ENCODE data around the gene ERFE. TPM values are rescaled to one million over a fixed set of nuclear protein-coding genes. Genes with fewer than 3 reads are reported as not detected.

ERFE gene
- total RNA-seq, 1 donor from 2014 or later, result not detected

GRCh38 chr2:238125127-238125885, 33.5 kb upstream of the ERFE start:
- H3K36me3 ChIP-seq, result no peaks in the 10 kb centered on the region
- TF ChIP-seq, protein P1, sequence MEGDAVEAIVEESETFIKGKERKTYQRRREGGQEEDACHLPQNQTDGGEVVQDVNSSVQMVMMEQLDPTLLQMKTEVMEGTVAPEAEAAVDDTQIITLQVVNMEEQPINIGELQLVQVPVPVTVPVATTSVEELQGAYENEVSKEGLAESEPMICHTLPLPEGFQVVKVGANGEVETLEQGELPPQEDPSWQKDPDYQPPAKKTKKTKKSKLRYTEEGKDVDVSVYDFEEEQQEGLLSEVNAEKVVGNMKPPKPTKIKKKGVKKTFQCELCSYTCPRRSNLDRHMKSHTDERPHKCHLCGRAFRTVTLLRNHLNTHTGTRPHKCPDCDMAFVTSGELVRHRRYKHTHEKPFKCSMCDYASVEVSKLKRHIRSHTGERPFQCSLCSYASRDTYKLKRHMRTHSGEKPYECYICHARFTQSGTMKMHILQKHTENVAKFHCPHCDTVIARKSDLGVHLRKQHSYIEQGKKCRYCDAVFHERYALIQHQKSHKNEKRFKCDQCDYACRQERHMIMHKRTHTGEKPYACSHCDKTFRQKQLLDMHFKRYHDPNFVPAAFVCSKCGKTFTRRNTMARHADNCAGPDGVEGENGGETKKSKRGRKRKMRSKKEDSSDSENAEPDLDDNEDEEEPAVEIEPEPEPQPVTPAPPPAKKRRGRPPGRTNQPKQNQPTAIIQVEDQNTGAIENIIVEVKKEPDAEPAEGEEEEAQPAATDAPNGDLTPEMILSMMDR (IDR thresholded peaks at IDR 0.05), result no peak
- H3K27ac ChIP-seq, result no peak overlapping the region
- peak; percentile 39 for DNase-seq
- H3K4me3 ChIP-seq, result no peak overlapping the region
- intact Hi-C loops (cut with DNase I), result no loop called here
- H3K9me3 ChIP-seq, result no peaks in the 10 kb centered on the region
- H3K4me1 ChIP-seq, result no peaks in the 10 kb centered on the region
- H3K27me3 ChIP-seq (ENCODE audit: low read depth), result peaks cover 7% of the 10 kb centered on the region
- ATAC-seq, result no peak

DNA sequence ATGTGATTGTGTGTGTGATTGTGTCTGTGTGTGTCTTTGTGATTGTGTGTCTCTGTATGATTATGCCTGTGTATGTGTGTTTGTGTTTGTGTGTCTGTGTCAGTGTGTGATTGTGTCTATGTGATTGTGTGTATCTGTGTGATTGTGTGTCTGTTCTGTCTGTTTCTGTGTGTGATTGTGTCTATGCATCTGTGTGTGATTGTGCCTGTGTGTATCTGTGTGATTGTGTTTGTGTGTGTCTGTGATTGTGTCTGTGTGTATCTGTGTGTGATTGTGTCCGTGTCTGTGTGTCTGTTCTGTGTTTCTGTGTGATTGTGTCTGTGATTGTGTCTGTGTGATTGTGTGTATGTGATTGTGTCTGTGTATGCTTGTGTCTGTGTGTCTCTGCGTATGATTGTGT, 32.4 kb upstream of the ERFE start:
- H3K27me3 ChIP-seq (ENCODE audit: low read depth), result no peaks in the 10 kb centered on the region
- no peak overlapping the region for H3K4me3 ChIP-seq
- TF ChIP-seq, protein P1 (IDR thresholded peaks at IDR 0.05), result no peak
- DNase-seq (no peak), ATAC-seq (no peak)
- H3K27ac ChIP-seq, result no peak overlapping the region
- no peaks in the 10 kb centered on the region for H3K4me1 ChIP-seq
- H3K9me3 ChIP-seq, result no peaks in the 10 kb centered on the region
- H3K36me3 ChIP-seq, result no peaks in the 10 kb centered on the region
- intact Hi-C loops (cut with DNase I), result no loop called here

DNA sequence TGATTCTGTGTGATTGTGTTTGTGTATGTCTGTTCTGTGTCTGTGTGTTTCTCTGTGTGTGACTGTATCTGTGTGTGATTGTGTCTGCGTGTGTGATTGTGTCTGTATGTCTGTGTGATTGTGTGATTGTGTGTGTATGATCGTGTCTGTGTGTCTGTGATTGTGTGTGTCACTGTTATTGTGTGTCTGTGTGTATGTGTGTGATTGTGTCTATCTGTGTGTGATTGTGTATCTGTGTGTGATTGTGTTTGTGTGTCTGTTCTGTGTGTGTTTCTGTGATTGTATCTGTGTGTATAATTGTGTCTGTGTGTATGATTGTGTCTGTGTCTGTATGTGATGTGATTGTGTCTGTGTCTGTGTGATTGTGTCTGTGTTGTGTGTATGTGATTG, 32.0 kb upstream of the ERFE start:
- no peak for DNase-seq
- TF ChIP-seq, protein P1 (IDR thresholded peaks at IDR 0.05), result no peak
- H3K36me3 ChIP-seq, result no peaks in the 10 kb centered on the region
- H3K9me3 ChIP-seq, result no peaks in the 10 kb centered on the region
- H3K4me3 ChIP-seq, result no peak overlapping the region
- H3K27me3 ChIP-seq (ENCODE audit: low read depth), result no peaks in the 10 kb centered on the region
- no peaks in the 10 kb centered on the region for H3K4me1 ChIP-seq
- no peak overlapping the region for H3K27ac ChIP-seq
- ATAC-seq, result no peak
- intact Hi-C loops (cut with DNase I), result no loop called here

- peak; percentile 27 to 76 for ATAC-seq
- no peaks in the 10 kb centered on the region for H3K36me3 ChIP-seq
- no peak overlapping the region for H3K4me3 ChIP-seq
- no peaks in the 10 kb centered on the region for H3K9me3 ChIP-seq
- peak; percentile 42 for DNase-seq
- intact Hi-C loops (cut with DNase I), result no loop called here
- no peaks in the 10 kb centered on the region for H3K4me1 ChIP-seq
- no peak overlapping the region for H3K27ac ChIP-seq
- TF ChIP-seq, protein P1 (IDR thresholded peaks at IDR 0.05), result no peak
- H3K27me3 ChIP-seq (ENCODE audit: low read depth), result no peaks in the 10 kb centered on the region
These were observed 31.4 kb upstream of the ERFE start for GRCh38 chr2:238127165-238128060.

- H3K4me3 ChIP-seq, result no peak overlapping the region
- TF ChIP-seq, protein P1 (IDR thresholded peaks at IDR 0.05), result no peak
- H3K9me3 ChIP-seq, result no peaks in the 10 kb centered on the region
- DNase-seq, result peak; percentile 37
- no peak for ATAC-seq
- H3K27me3 ChIP-seq (ENCODE audit: low read depth), result no peaks in the 10 kb centered on the region
- intact Hi-C loops (cut with DNase I), result no loop called here
- H3K36me3 ChIP-seq, result no peaks in the 10 kb centered on the region
- H3K27ac ChIP-seq, result no peak overlapping the region
- no peaks in the 10 kb centered on the region for H3K4me1 ChIP-seq
These were observed 30.7 kb upstream of the ERFE start for GRCh38 chr2:238128061-238128440.

All from lower lobe of right lung (tissue), 2 donors.